ENCODE data around the gene FBF1.
"Not testable (repeated sequence)": the region's sequence is repeated elsewhere in the genome, so short reads cannot be mapped to it uniquely, and the experiment has no call there.

FBF1 gene, protein sequence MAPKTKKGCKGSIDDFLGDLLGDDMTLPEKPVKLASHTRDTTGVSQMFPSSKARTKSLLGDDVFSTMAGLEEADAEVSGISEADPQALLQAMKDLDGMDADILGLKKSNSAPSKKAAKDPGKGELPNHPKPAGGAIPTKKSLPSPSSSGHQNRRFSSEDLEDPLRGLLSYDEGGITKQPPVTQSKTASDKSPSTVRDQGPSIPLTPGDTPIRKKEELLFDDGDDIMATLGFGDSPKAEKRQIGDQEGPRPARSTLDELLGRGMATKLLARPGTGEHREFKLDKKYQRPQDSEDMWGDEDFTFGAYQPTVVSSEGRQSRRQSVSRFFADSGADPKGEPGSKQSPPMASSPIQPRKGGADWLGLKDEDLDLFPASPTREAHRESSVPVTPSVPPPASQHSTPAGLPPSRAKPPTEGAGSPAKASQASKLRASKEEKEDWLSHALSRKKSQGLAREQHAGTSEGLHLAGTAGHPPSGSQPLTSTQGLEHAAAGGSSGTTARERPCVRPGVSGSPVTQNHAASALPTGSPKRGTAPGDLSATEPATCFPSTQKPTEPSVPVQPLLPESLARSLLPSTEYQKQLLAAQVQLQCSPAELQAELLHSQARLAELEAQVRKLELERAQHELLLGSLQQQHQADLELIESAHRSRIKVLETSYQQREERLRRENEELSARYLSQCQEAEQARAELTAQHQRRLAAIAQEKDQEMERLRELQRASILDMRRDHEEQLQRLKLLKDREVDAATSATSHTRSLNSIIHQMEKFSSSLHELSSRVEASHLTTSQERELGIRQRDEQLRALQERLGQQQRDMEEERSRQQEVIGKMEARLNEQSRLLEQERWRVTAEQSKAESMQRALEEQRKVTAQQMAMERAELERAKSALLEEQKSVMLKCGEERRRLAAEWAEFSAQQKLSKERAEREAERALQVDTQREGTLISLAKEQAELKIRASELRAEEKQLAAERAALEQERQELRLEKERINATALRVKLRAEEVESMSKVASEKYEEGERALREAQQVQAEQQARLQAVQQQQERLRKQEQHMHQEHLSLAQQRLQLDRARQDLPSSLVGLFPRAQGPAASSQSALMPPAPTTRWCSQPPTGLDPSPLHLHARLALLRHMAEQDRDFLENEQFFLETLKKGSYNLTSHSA

DNA sequence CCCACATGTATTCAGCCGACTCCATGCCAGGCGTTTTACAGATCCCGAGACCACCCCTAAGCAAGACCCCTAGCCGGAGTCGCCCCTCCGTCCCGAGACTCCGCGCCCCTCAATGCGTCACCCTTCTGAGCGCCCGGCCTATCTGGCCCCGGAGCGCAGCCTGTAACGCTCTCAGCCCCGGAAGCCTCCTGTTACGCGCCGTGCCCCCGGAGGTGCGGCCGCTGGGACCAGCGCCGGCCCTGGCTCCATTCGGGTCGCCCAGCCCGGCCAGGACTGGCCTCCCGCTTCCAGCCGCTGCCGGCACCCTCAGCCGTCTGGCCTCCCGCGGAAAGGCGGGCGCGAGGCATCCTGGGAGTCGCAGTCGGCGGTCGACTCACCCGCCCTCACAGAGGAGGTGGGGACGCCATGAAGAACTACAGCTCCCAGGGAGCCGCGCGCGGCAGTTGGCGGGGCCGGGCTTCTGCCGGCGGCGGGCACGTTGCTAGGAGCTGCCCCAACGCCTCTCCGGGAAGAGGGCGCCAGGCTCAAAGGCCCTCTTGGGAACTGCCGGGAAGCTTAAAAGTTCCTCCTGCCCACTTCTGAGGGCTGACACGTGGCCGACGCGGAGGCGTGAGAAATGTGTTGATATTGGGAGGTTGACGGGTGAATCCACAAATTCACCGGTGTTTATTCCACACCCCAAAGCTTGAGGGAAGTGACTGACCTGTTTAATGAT lies at the start of gene FBF1:
Gene FBF1, minus strand, starts transcription at position 316 of the 715 bp plus-strand sequence. CDS start 2,893 bp downstream, outside the sequence.
- peak; percentile 80 to 83 for DNase-seq

DNA sequence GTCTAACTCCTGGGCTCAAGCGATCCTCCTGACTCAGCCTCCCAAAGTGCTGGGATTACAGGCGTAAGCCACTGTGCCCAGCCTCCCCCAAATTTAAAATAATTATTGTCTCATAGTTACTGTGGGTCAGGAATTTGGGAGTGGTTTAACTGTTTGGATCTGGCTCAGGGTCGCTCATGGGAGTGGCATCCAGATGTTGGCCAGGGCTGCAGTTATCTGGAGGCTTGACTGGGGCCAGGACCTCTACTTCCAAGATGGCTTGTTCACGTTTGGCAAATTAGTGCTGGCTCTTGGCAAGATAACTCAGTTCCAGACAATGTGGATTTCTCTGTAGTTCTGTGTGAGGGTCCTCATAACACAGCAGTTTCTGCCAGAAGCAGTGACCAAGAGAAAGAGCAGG lies 46.2 kb upstream of the FBF1 start:
- DNase-seq = no peak

GRCh38 chr17:75985986-75986385 lies 45.1 kb upstream of the FBF1 start:
- no peak for DNase-seq

- DNase-seq = no peak
These were observed 42.8 kb upstream of the FBF1 start for GRCh38 chr17:75983501-75984181.

DNA sequence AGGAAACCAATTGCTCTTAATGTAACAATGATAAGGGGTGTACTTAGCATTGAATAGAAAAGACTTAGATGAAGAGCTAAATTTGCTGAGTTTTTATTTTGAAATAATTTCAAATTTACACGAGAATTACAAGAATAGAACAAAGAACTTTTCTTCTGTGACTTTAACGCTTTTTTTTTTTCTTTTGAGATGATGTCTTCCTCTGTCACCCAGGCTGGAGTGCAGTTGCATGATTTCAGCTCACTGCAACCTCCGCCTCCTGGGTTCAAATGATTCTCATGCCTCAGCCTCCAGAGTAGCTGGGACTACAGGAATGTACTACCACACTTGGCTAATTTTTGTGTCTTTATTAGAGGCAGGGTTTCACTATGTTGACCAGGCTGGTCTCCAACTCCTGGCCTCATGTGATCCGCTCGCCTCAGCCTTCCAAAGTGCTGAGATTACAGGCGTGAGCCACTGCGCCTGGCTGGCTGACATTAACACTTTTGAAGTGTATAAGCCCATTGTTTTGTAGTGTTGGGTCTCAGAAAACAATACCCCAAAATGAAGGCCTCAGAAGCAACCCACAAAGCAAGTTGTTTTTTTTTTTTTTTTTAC lies 40.3 kb upstream of the FBF1 start:
- no peak for DNase-seq

DNA sequence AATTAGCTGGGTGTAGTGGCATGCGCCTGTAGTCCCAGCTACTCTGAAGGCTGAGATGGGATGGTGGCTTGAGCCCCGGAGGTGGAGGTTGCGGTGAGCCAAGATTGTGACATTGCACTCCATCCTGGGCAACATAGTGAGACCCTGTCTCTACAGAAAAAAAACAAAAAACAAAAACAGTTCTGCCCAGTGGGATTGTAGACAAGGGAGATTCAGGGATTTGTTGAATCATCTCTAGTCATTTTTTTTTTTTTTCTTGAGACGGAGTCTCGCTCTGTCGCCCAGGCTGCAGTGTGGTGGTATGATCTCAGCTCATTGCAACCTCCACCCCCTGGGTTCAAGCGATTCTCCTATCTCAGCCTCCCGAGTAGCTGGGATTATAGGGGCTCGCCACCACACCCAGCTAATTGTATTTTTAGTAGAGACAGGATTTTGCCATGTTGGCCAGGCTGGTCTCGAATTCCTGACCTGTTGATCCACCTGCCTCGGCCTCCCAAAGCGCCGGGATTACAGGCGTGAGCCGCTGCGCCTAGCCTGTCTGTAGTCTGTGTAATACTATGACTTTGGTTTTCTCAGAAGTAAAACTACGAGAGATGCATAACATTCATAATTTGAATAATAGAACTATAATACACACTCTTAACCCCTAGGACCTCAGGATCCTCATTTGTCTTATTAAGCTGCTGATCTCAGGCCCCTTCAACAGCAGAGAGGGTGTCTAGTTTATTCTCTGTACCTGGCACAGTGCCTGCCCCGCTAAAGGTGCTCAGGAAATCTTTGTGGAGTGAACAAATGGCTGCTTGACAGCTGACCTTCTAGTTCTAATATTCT lies 39.6 kb upstream of the FBF1 start:
- no peak for DNase-seq

DNA sequence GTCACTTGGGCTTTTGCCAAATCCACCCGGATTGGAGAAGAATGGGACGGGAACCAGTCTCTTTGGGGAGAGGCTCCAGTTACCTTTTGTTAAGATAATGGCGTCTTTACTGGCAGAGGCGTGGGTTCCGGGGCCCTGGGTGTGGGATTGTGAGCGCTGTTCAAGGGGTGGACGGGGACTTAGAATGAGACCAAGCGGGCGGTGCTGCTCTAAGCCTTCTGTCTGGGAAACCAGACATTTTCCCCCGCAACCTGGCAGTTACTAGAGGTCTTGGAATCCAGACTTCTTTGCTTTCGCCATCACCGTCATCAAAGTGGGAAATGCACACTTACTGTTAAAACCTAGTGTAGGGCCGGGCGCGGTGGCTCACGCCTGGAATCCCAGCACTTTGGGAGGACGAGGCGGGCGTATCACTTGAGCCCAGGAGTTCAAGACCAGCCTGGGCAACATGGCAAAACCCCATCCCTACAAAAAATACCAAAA lies 38.9 kb upstream of the FBF1 start:
- no peak for DNase-seq

GRCh38 chr17:75978938-75979704 lies 38.3 kb upstream of the FBF1 start, which contains the start of the genes ACOX1 and TEN1:
Gene ACOX1, minus strand, starts transcription at chr17:75979166. Its CDS starts 93 bp downstream, at chr17:75979073.
Gene TEN1, plus strand, starts transcription at chr17:75979240. Its CDS starts 6,953 bp downstream, at chr17:75986193.
- DNase-seq = peak; percentile 94 to 96

DNA sequence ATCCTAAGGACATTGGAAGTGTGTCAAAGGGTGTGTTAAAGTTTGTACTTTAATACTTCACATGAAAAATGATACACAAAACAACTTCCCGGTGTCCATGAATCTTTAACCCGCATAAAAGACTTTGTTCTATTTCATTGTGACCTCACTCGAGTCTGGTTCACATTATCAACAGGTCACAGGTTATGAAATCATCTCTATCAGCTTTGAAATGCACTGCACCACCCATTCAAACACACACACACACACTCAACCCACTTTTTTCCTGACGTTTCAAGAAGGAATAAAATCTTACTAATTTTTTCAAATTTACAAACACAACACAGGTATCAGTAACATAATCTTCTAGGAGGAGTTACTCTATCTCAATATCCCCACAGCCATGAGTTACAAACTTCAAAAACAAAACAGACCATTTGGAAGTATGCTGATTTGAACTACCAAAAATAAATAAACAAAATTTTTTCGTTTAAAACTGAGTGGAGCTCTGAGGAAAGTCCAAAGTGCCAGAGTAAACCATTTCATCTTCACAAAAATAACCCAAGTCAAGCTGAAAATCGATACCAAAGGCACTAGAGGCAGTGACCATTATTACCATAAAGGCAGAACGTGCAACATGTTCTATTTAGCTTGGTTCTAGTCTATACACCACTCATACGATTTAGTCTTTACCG lies 35.5 kb upstream of the FBF1 start:
- no peak for DNase-seq

DNA sequence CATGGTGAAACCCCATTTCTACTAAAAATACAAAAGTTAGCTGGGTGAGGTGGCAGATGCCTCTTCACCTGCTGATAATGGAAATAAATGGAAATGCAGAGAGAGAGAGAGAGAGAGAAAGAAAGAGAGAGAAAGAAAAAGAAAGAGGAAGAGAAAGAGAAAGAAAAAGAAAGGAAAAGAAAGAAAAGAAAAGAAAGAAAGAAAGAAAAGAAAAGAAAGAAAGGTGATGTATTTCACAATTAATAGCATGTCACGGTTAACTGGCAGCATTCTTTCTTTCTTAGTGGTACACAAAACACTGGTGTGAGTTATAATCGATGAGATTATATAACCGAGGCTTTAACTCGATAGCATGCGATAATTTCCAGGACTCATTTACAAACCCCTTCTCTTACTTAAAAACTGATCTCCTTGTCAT lies 34.9 kb upstream of the FBF1 start:
- no peak for DNase-seq

DNA sequence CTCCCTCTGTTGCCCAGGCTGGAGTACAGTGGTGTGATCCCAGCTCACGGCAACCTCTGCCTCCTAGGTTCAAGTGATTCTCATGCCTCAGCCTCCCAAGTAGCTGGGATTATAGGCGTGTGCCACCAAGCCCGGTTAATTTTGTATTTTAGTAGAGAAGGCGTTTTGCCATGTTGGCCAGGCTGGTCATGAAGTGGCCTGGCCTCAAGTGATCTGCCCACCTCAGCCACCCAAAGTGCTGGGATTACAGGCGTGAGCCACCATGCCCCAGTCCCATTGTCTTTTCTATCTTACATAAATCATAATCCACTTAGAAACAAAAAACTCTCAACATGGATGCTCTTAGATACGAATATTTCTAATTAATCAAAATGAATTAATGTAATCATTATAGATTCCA lies 34.3 kb upstream of the FBF1 start:
- DNase-seq = not testable (repeated sequence)

GRCh38 chr17:75970626-75971025 lies 29.8 kb upstream of the FBF1 start:
- DNase-seq = no peak

DNA sequence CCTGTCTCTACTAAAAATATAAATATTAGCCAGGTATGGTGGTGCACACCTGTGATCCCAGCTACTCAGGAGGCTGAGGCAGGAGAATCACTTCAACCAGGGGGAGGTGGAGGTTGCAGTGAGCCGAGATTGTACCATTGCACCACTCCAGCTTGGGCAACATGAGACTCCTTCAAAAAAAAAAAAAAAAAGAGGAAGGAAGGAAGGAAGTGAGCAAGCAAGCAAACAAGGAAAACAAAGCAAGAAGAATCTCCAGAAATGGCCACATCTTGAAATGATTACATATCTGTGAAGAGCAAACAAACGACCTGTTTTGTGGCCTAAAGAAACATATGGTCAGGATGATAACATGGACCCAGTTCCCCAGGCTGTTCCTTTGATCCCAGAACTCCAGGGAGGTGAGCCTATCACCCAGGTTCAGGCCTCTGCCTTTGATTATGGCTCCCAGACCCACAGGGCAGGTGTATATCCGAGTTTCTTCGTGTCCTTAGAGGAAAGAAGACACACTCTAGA lies 29.2 kb upstream of the FBF1 start:
- no peak for DNase-seq

GRCh38 chr17:75969044-75969443 lies 28.2 kb upstream of the FBF1 start:
- DNase-seq = not testable (repeated sequence)

GRCh38 chr17:75965468-75965867 lies 24.6 kb upstream of the FBF1 start:
- DNase-seq = no peak

- DNase-seq = no peak
These were observed 19.1 kb upstream of the FBF1 start for GRCh38 chr17:75959839-75960511.

- no peak for DNase-seq
These were observed 18.4 kb upstream of the FBF1 start for GRCh38 chr17:75959051-75959838.
